Peyer's patch (tissue), 4 donors: ENCODE data around the gene CHTF18.

Source experiments
- POLR2A ChIP-seq, 2 donors: fragments of 450-650 bp; IDR thresholded peaks; one replicate each; pipeline ENCODE4 v1.5.1; 2017; ENCODE audit warnings: antibody characterized with exemption in 2 of 2, mild to moderate bottlenecking in 2 of 2, moderate library complexity in 2 of 2
- TF ChIP-seq, protein P1 (sequence below), 6 experiments: fragments of 450-650 bp in 4 of 6; fragments of 200-600 bp in 2 of 6; sonication (generic) in 1 of 6; IDR thresholded peaks; one replicate each; pipeline ENCODE4 v1.5.1; 2017 to 2019; ENCODE audit warnings: antibody characterized with exemption in 6 of 6, mild to moderate bottlenecking in 3 of 6, moderate library complexity in 1 of 6

DNA sequence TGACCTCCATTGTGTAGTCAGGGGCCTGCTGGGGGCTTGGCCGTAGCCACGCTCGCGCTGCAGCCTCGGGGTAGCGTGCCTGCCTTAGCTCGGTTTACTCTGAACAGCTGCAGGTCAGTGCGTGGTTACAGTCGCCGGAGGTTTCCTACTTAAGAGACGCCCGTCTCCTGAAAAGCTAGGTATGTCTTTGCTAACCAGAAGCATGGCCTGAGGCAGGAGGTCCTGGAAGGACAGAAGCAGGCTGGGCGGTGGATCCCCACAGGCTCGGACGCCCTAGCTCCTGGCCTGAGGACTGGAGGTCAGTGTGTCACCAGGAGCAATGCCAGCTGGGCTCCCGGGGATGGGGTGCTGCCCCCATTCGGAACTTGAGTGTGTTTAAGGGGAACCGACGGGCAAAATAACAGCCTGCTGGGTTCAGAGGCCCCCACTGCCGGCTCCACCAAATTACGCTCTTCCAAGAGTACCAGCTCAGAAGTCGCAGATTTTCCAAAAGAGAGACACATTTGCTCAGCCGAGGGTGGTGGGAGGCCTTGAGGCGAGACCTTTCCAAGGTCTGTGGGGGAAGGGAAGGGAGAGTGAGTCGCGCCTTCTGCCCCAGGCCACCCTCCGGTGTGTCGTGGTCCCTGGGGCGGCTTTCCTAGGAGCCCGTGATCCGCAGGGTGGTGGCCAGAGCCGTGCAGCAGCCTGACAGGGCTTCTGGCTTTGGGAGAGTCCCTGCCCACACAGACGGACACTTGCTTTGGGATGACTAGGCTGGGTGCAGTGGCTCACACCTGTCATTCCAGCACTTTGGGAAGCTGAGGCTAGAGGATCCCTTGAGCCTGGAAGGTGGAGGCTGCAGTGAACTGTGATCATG, 16.0 kb downstream of the CHTF18 start:
- TF ChIP-seq, protein P1, sequence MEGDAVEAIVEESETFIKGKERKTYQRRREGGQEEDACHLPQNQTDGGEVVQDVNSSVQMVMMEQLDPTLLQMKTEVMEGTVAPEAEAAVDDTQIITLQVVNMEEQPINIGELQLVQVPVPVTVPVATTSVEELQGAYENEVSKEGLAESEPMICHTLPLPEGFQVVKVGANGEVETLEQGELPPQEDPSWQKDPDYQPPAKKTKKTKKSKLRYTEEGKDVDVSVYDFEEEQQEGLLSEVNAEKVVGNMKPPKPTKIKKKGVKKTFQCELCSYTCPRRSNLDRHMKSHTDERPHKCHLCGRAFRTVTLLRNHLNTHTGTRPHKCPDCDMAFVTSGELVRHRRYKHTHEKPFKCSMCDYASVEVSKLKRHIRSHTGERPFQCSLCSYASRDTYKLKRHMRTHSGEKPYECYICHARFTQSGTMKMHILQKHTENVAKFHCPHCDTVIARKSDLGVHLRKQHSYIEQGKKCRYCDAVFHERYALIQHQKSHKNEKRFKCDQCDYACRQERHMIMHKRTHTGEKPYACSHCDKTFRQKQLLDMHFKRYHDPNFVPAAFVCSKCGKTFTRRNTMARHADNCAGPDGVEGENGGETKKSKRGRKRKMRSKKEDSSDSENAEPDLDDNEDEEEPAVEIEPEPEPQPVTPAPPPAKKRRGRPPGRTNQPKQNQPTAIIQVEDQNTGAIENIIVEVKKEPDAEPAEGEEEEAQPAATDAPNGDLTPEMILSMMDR (IDR thresholded peaks at IDR 0.05), result no peak
- TF ChIP-seq POLR2A (IDR thresholded peaks at IDR 0.05), result no peak
